ENCODE data around the gene MRPS11. TPM values are rescaled to one million over a fixed set of nuclear protein-coding genes. Genes with fewer than 3 reads are reported as not detected.

MRPS11 gene
- total RNA-seq, 5 donors from 2014 or later (not counting 1 experiment from before 2014, with no cell fraction given): 16.7 to 33.0 (median 27.4) TPM

DNA sequence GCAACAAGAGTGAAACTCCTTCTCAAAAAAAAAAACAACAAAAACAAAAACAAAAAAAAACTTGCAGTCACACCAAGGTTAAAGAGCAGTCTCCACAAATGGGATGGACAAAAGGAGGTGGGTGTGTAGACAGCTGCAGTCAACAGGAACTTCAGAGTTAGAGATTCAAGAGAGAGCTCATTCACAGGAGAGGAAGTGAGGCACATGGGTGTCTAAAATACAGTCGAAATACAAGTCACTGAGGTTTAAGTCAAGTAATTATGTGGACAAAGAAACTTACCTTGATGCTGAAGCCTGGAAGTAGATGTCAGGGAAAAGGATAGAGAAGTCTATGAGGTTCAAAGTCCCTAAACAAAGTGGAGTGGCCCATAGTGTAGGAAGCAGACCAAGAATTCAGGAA, 14.8 kb downstream of the MRPS11 start:
- Mint-ChIP-seq H3K4me1 (no peaks in the 10 kb centered on the region), H3K27ac (no peak overlapping the region), H3K27me3 (no peaks in the 10 kb centered on the region), H3K9me3 (no peaks in the 10 kb centered on the region), H3K36me3 (peaks cover 17% of the 10 kb centered on the region), H3K4me3 (no peak overlapping the region)
- peaks cover 5 to 15% of the 10 kb centered on the region in 2 donors for H3K36me3 ChIP-seq (ENCODE audit: control insufficient read depth in 2 of 2, extremely low read depth in 1 of 2, insufficient read depth in 1 of 2, low read length in 1 of 2)
- H3K9me3 ChIP-seq: no peaks in the 10 kb centered on the region
- no peak for DNase-seq
- H3K27ac ChIP-seq (ENCODE audit: low read length): no peak overlapping the region
- H3K4me1 ChIP-seq (ENCODE audit: control insufficient read depth in 1 of 2, extremely low read depth in 1 of 2, insufficient read depth in 2 of 2, low read length in 2 of 2): no peaks in the 10 kb centered on the region
- no peaks in the 10 kb centered on the region for H3K27me3 ChIP-seq (replicated peaks in 1 of 2; ENCODE audit: control insufficient read depth in 2 of 2, extremely low read depth in 1 of 2, insufficient read depth in 2 of 2, low read length in 1 of 2)
- CTCF ChIA-PET: no interaction called here
- WGBS (ENCODE audit: insufficient coverage): no CpG with 5 or more reads among the region's 1 CpG
- no peak for ATAC-seq (replicated peaks in 1 of 4)
- POLR2A ChIA-PET: no interaction called here
- no peak overlapping the region for H3K4me3 ChIP-seq (ENCODE audit: control insufficient read depth in 1 of 2, extremely low read depth in 1 of 2, low read length in 1 of 2)

DNA sequence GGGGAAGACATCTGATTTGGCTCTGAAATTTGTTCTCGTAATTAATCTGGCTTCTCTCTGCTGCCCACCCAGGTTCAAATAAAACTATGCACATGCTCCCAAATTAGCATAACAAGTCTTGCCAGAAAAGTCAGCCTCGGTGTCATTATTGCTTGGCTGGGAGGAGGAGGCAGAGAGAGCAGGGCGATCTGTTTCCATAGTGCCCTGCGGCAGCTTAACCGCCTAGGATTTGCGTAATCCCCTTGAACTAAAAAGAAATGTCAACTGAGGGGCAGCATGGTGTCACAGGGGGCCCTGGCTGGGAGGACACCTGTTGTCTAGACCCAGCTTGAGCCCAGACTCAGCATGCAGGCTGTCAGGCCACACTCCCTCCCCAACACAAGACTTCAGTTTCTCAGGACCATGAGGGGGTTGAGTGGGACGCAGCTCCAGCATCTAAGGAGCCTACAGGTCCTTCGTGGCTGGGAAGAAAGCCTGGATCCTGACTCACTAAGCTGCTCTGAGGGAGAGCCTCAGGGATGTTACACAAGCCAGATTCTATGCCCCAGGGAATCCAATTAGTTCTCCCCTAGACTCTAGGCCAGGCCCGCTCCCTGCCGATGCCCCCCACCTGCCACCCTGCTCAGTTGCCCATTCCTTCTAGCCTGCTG, 17.3 kb downstream of the MRPS11 start:
- H3K36me3 ChIP-seq (ENCODE audit: control insufficient read depth in 2 of 2, extremely low read depth in 1 of 2, insufficient read depth in 1 of 2, low read length in 1 of 2): peaks cover 0 to 2% of the 10 kb centered on the region in 2 donors
- H3K9me3 ChIP-seq: no peaks in the 10 kb centered on the region
- H3K27ac Mint-ChIP-seq: no peak overlapping the region
- CTCF ChIA-PET: no interaction called here
- ATAC-seq (replicated peaks in 1 of 4) (no peak), DNase-seq (no peak)
- peaks cover 10% of the 10 kb centered on the region for H3K36me3 Mint-ChIP-seq
- no peak overlapping the region for H3K27ac ChIP-seq (ENCODE audit: low read length)
- WGBS (ENCODE audit: insufficient coverage): 89% methylated on average over 9 of the region's 10 CpGs
- POLR2A ChIA-PET: no interaction called here
- no peaks in the 10 kb centered on the region for H3K4me1 Mint-ChIP-seq
- H3K9me3 Mint-ChIP-seq: no peaks in the 10 kb centered on the region
- H3K4me3 ChIP-seq (ENCODE audit: control insufficient read depth in 1 of 2, extremely low read depth in 1 of 2, low read length in 1 of 2): no peak overlapping the region
- H3K4me1 ChIP-seq (ENCODE audit: control insufficient read depth in 1 of 2, extremely low read depth in 1 of 2, insufficient read depth in 2 of 2, low read length in 2 of 2): no peaks in the 10 kb centered on the region
- no peaks in the 10 kb centered on the region for H3K27me3 Mint-ChIP-seq
- H3K4me3 Mint-ChIP-seq: no peak overlapping the region
- no peaks in the 10 kb centered on the region for H3K27me3 ChIP-seq (replicated peaks in 1 of 2; ENCODE audit: control insufficient read depth in 2 of 2, extremely low read depth in 1 of 2, insufficient read depth in 2 of 2, low read length in 1 of 2)

DNA sequence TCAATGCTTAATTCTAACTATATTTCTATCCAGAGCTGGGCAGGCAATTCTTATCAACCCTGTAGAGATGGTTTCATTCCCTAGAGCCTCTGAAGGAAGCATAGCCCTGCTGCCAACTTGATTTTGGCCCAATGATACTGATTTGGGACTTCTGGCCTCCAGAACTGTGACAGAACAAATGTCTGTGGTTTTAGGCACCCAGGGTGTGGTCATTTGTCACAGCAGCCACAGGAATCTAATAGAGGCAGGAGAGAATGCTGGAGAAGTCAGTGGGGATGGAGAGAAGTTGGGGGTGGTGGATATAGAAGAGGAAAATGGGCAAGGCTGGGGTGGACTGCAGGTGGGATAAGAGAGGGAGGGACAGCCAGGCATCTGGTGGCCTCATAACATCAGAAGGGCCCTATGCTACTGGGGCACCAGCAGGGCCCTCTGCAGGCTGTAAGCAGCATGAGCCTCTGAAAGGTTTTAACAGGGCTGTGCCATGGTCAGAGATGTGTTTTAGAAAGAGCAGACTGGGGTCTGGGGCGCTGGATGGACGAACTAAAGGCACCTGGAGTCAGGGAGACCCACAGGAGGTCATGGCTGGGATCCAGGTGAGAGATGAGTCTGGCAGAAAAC, 19.8 kb downstream of the MRPS11 start:
- H3K4me3 Mint-ChIP-seq: no peak overlapping the region
- no peaks in the 10 kb centered on the region for H3K4me1 Mint-ChIP-seq
- H3K27ac Mint-ChIP-seq: no peak overlapping the region
- Histone ChIP-seq H3K27me3 (replicated peaks in 1 of 2; ENCODE audit: control insufficient read depth in 2 of 2, extremely low read depth in 1 of 2, insufficient read depth in 2 of 2, low read length in 1 of 2) (no peaks in the 10 kb centered on the region), H3K4me3 (ENCODE audit: control insufficient read depth in 1 of 2, extremely low read depth in 1 of 2, low read length in 1 of 2) (no peak overlapping the region), H3K4me1 (ENCODE audit: control insufficient read depth in 1 of 2, extremely low read depth in 1 of 2, insufficient read depth in 2 of 2, low read length in 2 of 2) (no peaks in the 10 kb centered on the region), H3K27ac (ENCODE audit: low read length) (no peak overlapping the region), H3K9me3 (no peaks in the 10 kb centered on the region), H3K36me3 (ENCODE audit: control insufficient read depth in 2 of 2, extremely low read depth in 1 of 2, insufficient read depth in 1 of 2, low read length in 1 of 2) (no peaks in the 10 kb centered on the region)
- no peaks in the 10 kb centered on the region for H3K27me3 Mint-ChIP-seq
- ChIA-PET POLR2A (no interaction called here), CTCF (no interaction called here)
- WGBS (ENCODE audit: insufficient coverage): 78% methylated on average over 2 of the region's 2 CpGs
- ATAC-seq (replicated peaks in 1 of 4): no peak
- no peak for DNase-seq
- H3K9me3 Mint-ChIP-seq: no peaks in the 10 kb centered on the region
- peaks cover 3% of the 10 kb centered on the region for H3K36me3 Mint-ChIP-seq

DNA sequence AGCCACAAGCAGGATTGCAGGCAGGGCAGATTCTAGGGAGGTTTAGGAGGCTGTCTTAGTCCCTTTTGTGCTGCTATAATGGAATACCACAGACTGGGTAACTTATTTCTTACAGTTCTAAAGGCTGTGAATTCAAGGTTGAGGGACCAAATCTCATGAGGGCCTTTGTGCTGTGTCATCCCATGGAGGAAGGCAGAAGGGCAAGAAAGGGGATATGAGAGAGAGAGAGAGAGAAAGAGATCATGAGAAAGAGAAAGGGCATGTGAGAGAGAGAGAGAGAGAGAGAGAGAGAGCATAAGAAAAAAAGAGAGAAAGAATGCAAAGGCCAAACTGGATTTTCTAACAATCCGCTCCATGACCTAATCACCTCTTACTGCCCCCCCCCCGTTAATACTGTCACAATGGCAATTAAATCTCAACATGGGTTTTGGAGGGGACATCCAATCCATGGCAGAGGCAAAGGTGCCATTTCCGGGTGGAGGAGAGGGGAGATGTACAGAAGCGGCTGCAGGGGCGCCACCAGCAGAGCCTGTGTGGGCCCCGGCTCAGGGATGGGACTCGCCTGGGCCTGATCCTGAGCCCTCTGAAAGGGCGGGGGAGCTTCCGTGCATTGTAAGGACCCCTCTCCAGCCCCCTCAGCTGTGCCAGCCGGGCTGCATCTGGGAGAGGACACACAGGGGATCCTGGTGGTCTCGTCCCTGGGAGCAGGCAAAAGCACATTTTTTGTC, 20.5 kb downstream of the MRPS11 start:
- Mint-ChIP-seq H3K27me3 (no peaks in the 10 kb centered on the region), H3K9me3 (no peaks in the 10 kb centered on the region), H3K36me3 (no peaks in the 10 kb centered on the region), H3K4me1 (no peaks in the 10 kb centered on the region), H3K4me3 (no peak overlapping the region), H3K27ac (no peak overlapping the region)
- no peaks in the 10 kb centered on the region for H3K27me3 ChIP-seq (replicated peaks in 1 of 2; ENCODE audit: control insufficient read depth in 2 of 2, extremely low read depth in 1 of 2, insufficient read depth in 2 of 2, low read length in 1 of 2)
- ChIA-PET CTCF (no interaction called here), POLR2A (no interaction called here)
- DNase-seq (no peak), ATAC-seq (replicated peaks in 1 of 4) (no peak)
- no peak overlapping the region for H3K4me3 ChIP-seq (ENCODE audit: control insufficient read depth in 1 of 2, extremely low read depth in 1 of 2, low read length in 1 of 2)
- no peaks in the 10 kb centered on the region for H3K9me3 ChIP-seq
- 90% methylated on average over 2 of the region's 11 CpGs for WGBS (ENCODE audit: insufficient coverage)
- no peak overlapping the region for H3K27ac ChIP-seq (ENCODE audit: low read length)
- H3K36me3 ChIP-seq (ENCODE audit: control insufficient read depth in 2 of 2, extremely low read depth in 1 of 2, insufficient read depth in 1 of 2, low read length in 1 of 2): no peaks in the 10 kb centered on the region
- no peaks in the 10 kb centered on the region for H3K4me1 ChIP-seq (ENCODE audit: control insufficient read depth in 1 of 2, extremely low read depth in 1 of 2, insufficient read depth in 2 of 2, low read length in 2 of 2)

DNA sequence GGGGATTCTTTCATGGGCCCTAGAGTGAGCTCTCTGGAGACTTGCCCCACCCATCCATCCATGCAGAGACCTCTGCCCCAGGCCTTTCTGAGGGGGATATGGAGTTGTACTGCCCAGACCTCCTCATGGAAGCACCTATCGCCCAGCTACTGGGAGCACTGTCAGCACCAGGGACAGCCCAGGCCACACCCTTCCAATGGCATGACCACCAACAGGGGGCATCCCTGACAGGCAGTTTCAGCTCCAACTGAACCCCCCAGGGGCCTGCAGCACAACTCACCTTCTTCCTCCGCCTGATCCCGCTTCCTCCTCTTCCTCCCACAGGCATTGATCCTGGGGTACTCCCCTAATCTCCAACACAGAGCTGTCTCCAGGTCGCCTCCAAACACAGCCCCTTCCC, 21.8 kb downstream of the MRPS11 start:
- Histone ChIP-seq H3K9me3 (no peaks in the 10 kb centered on the region), H3K4me3 (ENCODE audit: control insufficient read depth in 1 of 2, extremely low read depth in 1 of 2, low read length in 1 of 2) (no peak overlapping the region), H3K36me3 (ENCODE audit: control insufficient read depth in 2 of 2, extremely low read depth in 1 of 2, insufficient read depth in 1 of 2, low read length in 1 of 2) (peaks cover 0 to 2% of the 10 kb centered on the region in 2 donors), H3K27ac (ENCODE audit: low read length) (no peak overlapping the region), H3K27me3 (replicated peaks in 1 of 2; ENCODE audit: control insufficient read depth in 2 of 2, extremely low read depth in 1 of 2, insufficient read depth in 2 of 2, low read length in 1 of 2) (no peaks in the 10 kb centered on the region), H3K4me1 (ENCODE audit: control insufficient read depth in 1 of 2, extremely low read depth in 1 of 2, insufficient read depth in 2 of 2, low read length in 2 of 2) (no peaks in the 10 kb centered on the region)
- POLR2A ChIA-PET: no interaction called here
- ATAC-seq (replicated peaks in 1 of 4) (no peak), DNase-seq (no peak)
- Mint-ChIP-seq H3K4me3 (no peak overlapping the region), H3K36me3 (peaks cover 3% of the 10 kb centered on the region), H3K4me1 (no peaks in the 10 kb centered on the region), H3K9me3 (no peaks in the 10 kb centered on the region), H3K27ac (no peak overlapping the region), H3K27me3 (no peaks in the 10 kb centered on the region)
- CTCF ChIA-PET: no interaction called here
- 95% methylated on average over 4 of the region's 4 CpGs for WGBS (ENCODE audit: insufficient coverage)

DNA sequence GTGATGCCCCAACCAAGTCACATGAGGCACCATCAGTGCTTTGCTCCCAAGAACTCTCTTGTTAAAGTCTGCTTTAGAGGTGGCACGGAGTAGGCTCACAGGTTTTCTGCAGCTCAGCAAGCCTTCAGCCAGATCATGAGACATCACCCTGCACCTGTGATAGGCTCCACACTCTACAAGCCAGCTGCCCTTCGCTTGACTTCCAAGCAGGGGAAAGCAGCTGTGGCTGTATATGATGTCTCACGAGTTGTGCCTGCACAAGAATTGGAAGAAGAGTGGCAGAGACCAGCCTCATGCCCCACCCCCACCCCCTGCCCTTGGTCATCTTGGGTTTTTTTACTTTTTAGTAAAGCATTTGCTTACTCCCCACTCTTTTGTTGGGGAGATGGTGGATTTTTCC, 22.5 kb downstream of the MRPS11 start:
- POLR2A ChIA-PET: no interaction called here

More for the DNA sequence above, 22.5 kb downstream of the MRPS11 start:
- no CpG with 5 or more reads among the region's 3 CpGs for WGBS (ENCODE audit: insufficient coverage)
- Mint-ChIP-seq H3K36me3 (peaks cover 6% of the 10 kb centered on the region), H3K27ac (no peak overlapping the region), H3K9me3 (no peaks in the 10 kb centered on the region), H3K4me1 (no peaks in the 10 kb centered on the region), H3K4me3 (no peak overlapping the region), H3K27me3 (no peaks in the 10 kb centered on the region)
- ATAC-seq (replicated peaks in 1 of 4): no peak
- DNase-seq: no peak
- CTCF ChIA-PET: interaction anchor here in 1 of 2 donors (0.7 kb wide), 1 partner anchor 39 kb away, joined by 3 read pairs; no protein-coding TSS in a partner anchor
- Histone ChIP-seq H3K4me3 (ENCODE audit: control insufficient read depth in 1 of 2, extremely low read depth in 1 of 2, low read length in 1 of 2) (no peak overlapping the region), H3K36me3 (ENCODE audit: control insufficient read depth in 2 of 2, extremely low read depth in 1 of 2, insufficient read depth in 1 of 2, low read length in 1 of 2) (peaks cover 0 to 2% of the 10 kb centered on the region in 2 donors), H3K4me1 (ENCODE audit: control insufficient read depth in 1 of 2, extremely low read depth in 1 of 2, insufficient read depth in 2 of 2, low read length in 2 of 2) (no peaks in the 10 kb centered on the region), H3K9me3 (no peaks in the 10 kb centered on the region), H3K27ac (ENCODE audit: low read length) (no peak overlapping the region), H3K27me3 (replicated peaks in 1 of 2; ENCODE audit: control insufficient read depth in 2 of 2, extremely low read depth in 1 of 2, insufficient read depth in 2 of 2, low read length in 1 of 2) (no peaks in the 10 kb centered on the region)
